GM19035 (cell line): ENCODE data around the gene SH3RF3.

Source experiments
- ATAC-seq: cut with Tn5 transposase; IDR thresholded peaks from one replicate; pipeline ENCODE4 v1.9.1; 2021; ENCODE audit not compliant: unreplicated experiment

SH3RF3 gene

GRCh38 chr2:109480486-109481195, 351.6 kb downstream of the SH3RF3 start:
- no peak for ATAC-seq

GRCh38 chr2:109481196-109481555, 352.2 kb downstream of the SH3RF3 start:
- no peak for ATAC-seq

GRCh38 chr2:109481599-109481998, 352.6 kb downstream of the SH3RF3 start:
- ATAC-seq = no peak

GRCh38 chr2:109482361-109482861, 353.4 kb downstream of the SH3RF3 start:
- ATAC-seq = no peak

- ATAC-seq = no peak
Measured at GRCh38 chr2:109486711-109487535, 357.9 kb downstream of the SH3RF3 start.

GRCh38 chr2:109487536-109487869, 358.5 kb downstream of the SH3RF3 start:
- ATAC-seq = no peak

- no peak for ATAC-seq
Measured at GRCh38 chr2:109487871-109488655, 359.1 kb downstream of the SH3RF3 start.

GRCh38 chr2:109489296-109489695, 360.3 kb downstream of the SH3RF3 start:
- ATAC-seq = no peak

- ATAC-seq = no peak
Measured at GRCh38 chr2:109493176-109493935, 364.4 kb downstream of the SH3RF3 start.

- no peak for ATAC-seq
Measured at GRCh38 chr2:109494351-109494750, 365.3 kb downstream of the SH3RF3 start.

- ATAC-seq = no peak
Measured at GRCh38 chr2:109497463-109497862, 368.5 kb downstream of the SH3RF3 start.

- ATAC-seq = no peak
Measured at GRCh38 chr2:109497911-109498870, 369.2 kb downstream of the SH3RF3 start.

- ATAC-seq = no peak
Measured at GRCh38 chr2:109498906-109499305, 369.9 kb downstream of the SH3RF3 start.

GRCh38 chr2:109499566-109499965, 370.6 kb downstream of the SH3RF3 start:
- no peak for ATAC-seq

- ATAC-seq = no peak
Measured at GRCh38 chr2:109500910-109501309, 371.9 kb downstream of the SH3RF3 start.

- ATAC-seq = no peak
Measured at GRCh38 chr2:109501461-109501860, 372.5 kb downstream of the SH3RF3 start.

- ATAC-seq = no peak
Measured at GRCh38 chr2:109503191-109503590, 374.2 kb downstream of the SH3RF3 start.

GRCh38 chr2:109507217-109507616, 378.2 kb downstream of the SH3RF3 start:
- no peak for ATAC-seq

GRCh38 chr2:109507828-109508227, 378.8 kb downstream of the SH3RF3 start:
- no peak for ATAC-seq

GRCh38 chr2:109508556-109508955, 379.6 kb downstream of the SH3RF3 start:
- no peak for ATAC-seq
